A549 (cell line): ENCODE results near the gene CCT3. TPM values are rescaled to one million over a fixed set of nuclear protein-coding genes. Genes with fewer than 3 reads are reported as not detected.
A peak's percentile ranks its signal among the peaks of the same experiment; 100 is the strongest.

Experiments used
- ATAC-seq, 2 experiments: fragments of 200-7000 bp in 1 of 2; fragments of >200 bp in 1 of 2; cut with Nextera tagmentation in 1 of 2; cut with Tn5 transposase in 1 of 2; 3 replicates each; pipeline versions ENCODE4 v1.8.0 to v1.9.1; 2018 to 2020; ENCODE audit warnings: mild to moderate bottlenecking in 1 of 2, moderate library complexity in 1 of 2
- CTCF ChIA-PET: fragments of 300-600 bp; sonication (Branson Sonifier 250); formaldehyde crosslinking; extraction: SDS; loops from one replicate; lab custom pipeline; 2021; ENCODE audit warnings: antibody characterized with exemption, inconsistent platforms; lab: Yijun Ruan, JAX
- POLR2A ChIA-PET: fragments of 350-600 bp; formaldehyde crosslinking; extraction: SDS; loops from one replicate; lab custom pipeline; 2021; ENCODE audit warnings: antibody characterized with exemption, inconsistent platforms; lab: Yijun Ruan, JAX
- DNase-seq, 2 experiments: peaks; one replicate each; pipeline versions ENCODE4 v3.0.0 to v3.0.0-alpha.2; 2011 to 2016; ENCODE audit warnings: low read depth in 1 of 2, low spot score in 1 of 2
- FAIRE-seq: peaks from 2 replicates; lab custom pipeline; 2011; peaks lifted over from hg19 to GRCh38; lab: Jason Lieb, UNC
- H3K27ac ChIP-seq, 2 experiments: fragments of >200 bp; sonication (Bioruptor Twin); formaldehyde crosslinking; 3 replicates each; pipeline ENCODE4 v1.5.1; 2016 to 2017
- H3K4me1 ChIP-seq: fragments of >200 bp; sonication (Bioruptor Twin); formaldehyde crosslinking; 3 replicates; pipeline ENCODE4 v1.6.1; 2016
- H3K4me2 ChIP-seq: fragments of >200 bp; sonication (Bioruptor Twin); formaldehyde crosslinking; 3 replicates; pipeline ENCODE4 v1.6.1; 2016
- H3K4me3 ChIP-seq: fragments of >200 bp; sonication (Bioruptor Twin); formaldehyde crosslinking; 3 replicates; pipeline ENCODE4 v1.5.1; 2016
- H3K9me3 ChIP-seq: fragments of >200 bp; sonication (Bioruptor Twin); formaldehyde crosslinking; 3 replicates; pipeline ENCODE4 v1.6.1; 2016
- CBX8 ChIP-seq: fragments of 200-600 bp; sonication (generic); IDR thresholded peaks from 2 replicates; pipeline ENCODE4 v1.6.1; 2016
- CEBPB ChIP-seq, 2 experiments: fragments of >200 bp in 1 of 2; sonication (Bioruptor Twin) in 1 of 2; formaldehyde crosslinking in 1 of 2; IDR thresholded peaks; 2 replicates each; pipeline ENCODE4 v1.6.1; 2012 to 2016
- CHD2 ChIP-seq: fragments of 150-350 bp; IDR thresholded peaks from 2 replicates; pipeline ENCODE4 v1.6.1; 2014; ENCODE audit warnings: low read length; ENCODE audit not compliant: partially characterized antibody
- CHD4 ChIP-seq: fragments of 200-600 bp; sonication (generic); IDR thresholded peaks from 2 replicates; pipeline ENCODE4 v1.6.1; 2016; ENCODE audit warnings: antibody characterized with exemption, mild to moderate bottlenecking, borderline replicate concordance
- CTCF ChIP-seq: fragments of >200 bp; sonication (Bioruptor Twin); formaldehyde crosslinking; IDR thresholded peaks from 3 replicates; pipeline ENCODE4 v1.5.1; 2016
- FOSL2 ChIP-seq, 2 experiments: fragments of 450-650 bp in 1 of 2; fragments of >200 bp in 1 of 2; sonication (Bioruptor Twin) in 1 of 2; formaldehyde crosslinking; IDR thresholded peaks; 2 replicates each; pipeline versions ENCODE4 v1.5.0 to v1.6.1; 2016 to 2020; ENCODE audit warnings: mild to moderate bottlenecking in 1 of 2, moderate library complexity in 1 of 2
- GATA3 ChIP-seq: IDR thresholded peaks from 2 replicates; pipeline ENCODE4 v1.6.1; 2012; ENCODE audit warnings: borderline replicate concordance
- HDAC2 ChIP-seq: fragments of 200-600 bp; sonication (generic); IDR thresholded peaks from 2 replicates; pipeline ENCODE4 v1.6.1; 2016
- HES2 ChIP-seq: fragments of >200 bp; sonication (Bioruptor Twin); formaldehyde crosslinking; IDR thresholded peaks from 2 replicates; pipeline ENCODE4 v1.6.1; 2016
- HOXB5 ChIP-seq: fragments of 250-450 bp; sonication (Bioruptor Pico); IDR thresholded peaks from 2 replicates; pipeline ENCODE4 v1.5.0; 2020; ENCODE audit warnings: mild to moderate bottlenecking, moderate library complexity
- MAFK ChIP-seq: fragments of 450-650 bp; IDR thresholded peaks from 2 replicates; pipeline ENCODE4 v1.6.1; 2014; ENCODE audit not compliant: partially characterized antibody
- MAX ChIP-seq: IDR thresholded peaks from 2 replicates; pipeline ENCODE4 v1.6.1; 2012
- NFE2L2 ChIP-seq: fragments of 150-350 bp; conservative IDR thresholded peaks from 2 replicates; pipeline ENCODE4 v1.6.1; 2014; ENCODE audit warnings: low read length
- PBX3 ChIP-seq: IDR thresholded peaks from 2 replicates; pipeline ENCODE4 v1.6.1; 2012
- PHF8 ChIP-seq: fragments of 200-600 bp; sonication (generic); IDR thresholded peaks from 2 replicates; pipeline ENCODE4 v1.6.1; 2016; ENCODE audit warnings: low read depth, mild to moderate bottlenecking, antibody characterized with exemption, moderate library complexity, borderline replicate concordance
- POLR2A ChIP-seq: IDR thresholded peaks from 2 replicates; pipeline ENCODE4 v1.6.1; 2012; ENCODE audit warnings: mild to moderate bottlenecking, low read length
- RAD21 ChIP-seq, 2 experiments: fragments of >200 bp in 1 of 2; sonication (Bioruptor Twin) in 1 of 2; formaldehyde crosslinking in 1 of 2; IDR thresholded peaks in 1 of 2; conservative IDR thresholded peaks in 1 of 2; 2 replicates in 1 of 2; 3 replicates in 1 of 2; pipeline ENCODE4 v1.6.1; 2012 to 2018; ENCODE audit warnings: inconsistent platforms in 1 of 2
- REST ChIP-seq: fragments of 200-600 bp; sonication (generic); IDR thresholded peaks from 2 replicates; pipeline ENCODE4 v1.6.1; 2016; ENCODE audit warnings: antibody characterized with exemption, mild to moderate bottlenecking, moderate library complexity
- TFCP2L1 ChIP-seq: fragments of 250-450 bp; sonication (Bioruptor Pico); IDR thresholded peaks from 2 replicates; pipeline ENCODE4 v1.5.0; 2021; ENCODE audit warnings: mild to moderate bottlenecking
- ZC3H11A ChIP-seq: fragments of 450-650 bp; IDR thresholded peaks from 2 replicates; pipeline ENCODE4 v1.6.1; 2014; ENCODE audit warnings: antibody characterized with exemption, mild to moderate bottlenecking
- WGBS: methylation state at CpG from one replicate; pipeline ENCODE4 v1.1.6; 2017; ENCODE audit errors: missing lambda C conversion rate; 5-methylcytosine and 5-hydroxymethylcytosine counted together
- polyA plus RNA-seq, 4 experiments: library from polyadenylated mRNA; depleted of rRNA in 3 of 4; stranded (reverse); fragments of >200 nt; fragmentation: RNase III in 1 of 4; extraction: RNeasy Plus Mini Kit Qiagen cat#74134 plus additional on column Dnase treatment in 1 of 4; gene quantifications; 2 replicates in 3 of 4; 3 replicates in 1 of 4; pipeline ENCODE4 v1.2.3, GENCODE V29; 2011 to 2017

The CCT3 gene
- polyA plus RNA-seq, 2 of the 4 experiments (the other 2 are of a cell fraction): 528 to 824 TPM

- Histone ChIP-seq H3K4me1 (peaks cover 15% of the 10 kb centered on the region), H3K9me3 (no peaks in the 10 kb centered on the region), H3K27ac (no peak overlapping the region), H3K4me3 (no peak overlapping the region), H3K4me2 (peak overlapping the region; percentile 30; the same call in 2 of the 3 replicates)
- POLR2A ChIA-PET: interaction anchor here (1.6 kb wide), 1 partner anchor 20 kb away, joined by 5 read pairs; the partner anchor contains the start of gene SMG5
- DNase-seq: peak in 1 of 2 experiments; percentile 68
- TF ChIP-seq NFE2L2: no peak
- 0 out of 2 replicates have a peak, but pooled peaks have one; percentile 23 for TF ChIP-seq MAX
- TF ChIP-seq HDAC2: no peak
- no peak for TF ChIP-seq PBX3
- WGBS: 62% methylated on average over 9 of the region's 9 CpGs
- no peak for FAIRE-seq
- peak; percentile 31 to 56; a peak in 4 of 6 replicates for ATAC-seq
- CTCF ChIA-PET: interaction anchor here (0.6 to 4.5 kb wide), 7 partner anchors 9 to 117 kb away, joined by 3 to 25 read pairs (median 5); partner anchors contain the start of gene BGLAP
These were observed 75.4 kb downstream of the CCT3 start for GRCh38 chr1:156262461-156263287.

- ChIA-PET CTCF (interaction anchor here (1.1 to 4.5 kb wide), 5 partner anchors 9 to 124 kb away, joined by 3 to 25 read pairs (median 12); partner anchors contain the start of gene PAQR6), POLR2A (interaction anchor here (1.7 kb wide), 1 partner anchor 22 kb away, joined by 5 read pairs; the partner anchor contains the start of gene SMG5)
- ATAC-seq (no peak), FAIRE-seq (no peak), DNase-seq (no peak)
- 100% methylated on average over 1 of the region's 2 CpGs for WGBS
- H3K4me1 ChIP-seq: peaks cover 15% of the 10 kb centered on the region
- H3K27ac ChIP-seq: no peak overlapping the region
- no peak for TF ChIP-seq CTCF
- H3K4me3 ChIP-seq: no peak overlapping the region
- H3K4me2 ChIP-seq: no peak overlapping the region
- H3K9me3 ChIP-seq: no peaks in the 10 kb centered on the region
These were observed 77.2 kb downstream of the CCT3 start for GRCh38 chr1:156260896-156261295.

- WGBS: 90% methylated on average over 3 of the region's 3 CpGs
- no peak for TF ChIP-seq HOXB5 (CRISPR knock-in tag)
- 0 out of 3 replicates have a peak, but pooled peaks have one; percentile 9 for TF ChIP-seq CTCF
- no peak for TF ChIP-seq CBX8
- TF ChIP-seq GATA3: no peak
- TF ChIP-seq PHF8: no peak
- no peak for TF ChIP-seq REST
- no peak for TF ChIP-seq CHD4
- TF ChIP-seq FOSL2 (IDR thresholded peaks at IDR 0.05): no peak
- TF ChIP-seq FOSL2 (CRISPR knock-in tag; IDR thresholded peaks at IDR 0.05): no peak
- no peak for TF ChIP-seq TFCP2L1 (CRISPR knock-in tag)
- 0 out of 5 replicates have a peak, but pooled peaks of 1 of the 2 experiments have one; percentile 16 for TF ChIP-seq RAD21 (conservative IDR thresholded peaks at IDR 0.05 in 1 of 2, IDR thresholded peaks at IDR 0.05 in 1 of 2)
- no peak for TF ChIP-seq ZC3H11A
- no peak for TF ChIP-seq CEBPB (IDR thresholded peaks at IDR 0.05)
- no peak for TF ChIP-seq HES2
- no peak for TF ChIP-seq POLR2A
- TF ChIP-seq MAFK: no peak
- TF ChIP-seq CHD2: no peak
These were observed 78.3 kb downstream of the CCT3 start for GRCh38 chr1:156259805-156260204.

More at GRCh38 chr1:156259805-156260204, 78.3 kb downstream of the CCT3 start:
- Histone ChIP-seq H3K9me3 (no peaks in the 10 kb centered on the region), H3K4me1 (peaks cover 15% of the 10 kb centered on the region), H3K27ac (no peak overlapping the region), H3K4me2 (no peak overlapping the region), H3K4me3 (no peak overlapping the region)
- ChIA-PET POLR2A (interaction anchor here (1.7 kb wide), 1 partner anchor 23 kb away, joined by 5 read pairs; the partner anchor contains the start of gene SMG5), CTCF (interaction anchor here (0.6 to 4.5 kb wide), 10 partner anchors 8 to 123 kb away, joined by 3 to 25 read pairs (median 5); partner anchors contain the start of gene PAQR6)
- DNase-seq: peak in 1 of 2 experiments; percentile 38
- no peak for FAIRE-seq
- peak; percentile 68 to 71; a peak in 4 of 6 replicates for ATAC-seq
